PC-3 (cell line): ENCODE data around the gene CLIP3. TPM values are rescaled to one million over a fixed set of nuclear protein-coding genes. Genes with fewer than 3 reads are reported as not detected.

ENCODE experiments used
- ATAC-seq: fragments of 200-7000 bp; cut with Tn5 transposase; 2 replicates; pipeline ENCODE4 v1.9.1; 2020; ENCODE audit warnings: mild to moderate bottlenecking, moderate library complexity
- BruUV-seq: library from RNA; stranded (reverse); fragments of 400-500 nt; replicated peaks from 2 replicates; lab custom pipeline; 2021; lab: Mats Ljungman, UMichigan
- CTCF ChIA-PET: fragments of 300-600 bp; sonication (Branson Sonifier 250); formaldehyde crosslinking; loops from one replicate; lab custom pipeline; 2022; ENCODE audit warnings: antibody characterized with exemption; lab: Charles Lee
- POLR2A ChIA-PET: fragments of 300-600 bp; sonication (Branson Sonifier 250); formaldehyde crosslinking; loops from one replicate; lab custom pipeline; 2022; ENCODE audit warnings: antibody characterized with exemption; ENCODE audit not compliant: unreplicated experiment; lab: Charles Lee
- DNase-seq: peaks from one replicate; pipeline ENCODE4 v3.0.0-alpha.2; 2015
- H2AFZ ChIP-seq: fragments of 300-600 bp; sonication (generic); 2 replicates; pipeline ENCODE4 v1.6.0; 2016; ENCODE audit warnings: antibody characterized with exemption, low read length
- H3F3A ChIP-seq: fragments of 300-600 bp; sonication (generic); one replicate; pipeline ENCODE4 v1.6.0; 2017; ENCODE audit warnings: antibody characterized with exemption, low read length, control low read depth, mild to moderate bottlenecking; ENCODE audit not compliant: unreplicated experiment
- H3K27ac ChIP-seq: fragments of 300-600 bp; sonication (generic); 2 replicates; pipeline ENCODE4 v1.5.1; 2016; ENCODE audit warnings: mild to moderate bottlenecking, low read length
- H3K27me3 ChIP-seq: fragments of 300-600 bp; sonication (generic); 2 replicates; pipeline ENCODE4 v1.6.1; 2016; ENCODE audit warnings: low read length, mixed read lengths
- H3K36me3 ChIP-seq: fragments of 300-600 bp; sonication (generic); 2 replicates; pipeline ENCODE4 v1.6.1; 2016; ENCODE audit warnings: low read depth, mixed run types, low read length, mixed read lengths
- H3K4me1 ChIP-seq: fragments of 300-600 bp; sonication (generic); 2 replicates; pipeline ENCODE4 v1.5.1; 2016; ENCODE audit warnings: low read length; ENCODE audit not compliant: insufficient read depth
- H3K4me2 ChIP-seq: fragments of 300-600 bp; sonication (generic); 2 replicates; pipeline ENCODE4 v1.6.0; 2016; ENCODE audit warnings: low read length
- H3K4me3 ChIP-seq: fragments of 300-600 bp; sonication (generic); 2 replicates; pipeline ENCODE4 v1.5.1; 2016; ENCODE audit warnings: mild to moderate bottlenecking, low read length, mixed read lengths
- H3K79me2 ChIP-seq: fragments of 300-600 bp; sonication (generic); 2 replicates; pipeline ENCODE4 v1.6.1; 2017; ENCODE audit warnings: low read length, mixed read lengths
- H3K9ac ChIP-seq: fragments of 300-600 bp; sonication (generic); 2 replicates; pipeline ENCODE4 v1.6.0; 2016; ENCODE audit warnings: mild to moderate bottlenecking, low read length
- H3K9me2 ChIP-seq: fragments of 300-600 bp; sonication (generic); replicated peaks from 2 replicates; pipeline ENCODE4 v1.6.1; 2016; ENCODE audit warnings: mixed run types, low read length, mixed read lengths
- H3K9me3 ChIP-seq: fragments of 300-600 bp; sonication (generic); 2 replicates; pipeline ENCODE4 v1.6.1; 2016; ENCODE audit warnings: low read length, mixed read lengths
- H4K20me1 ChIP-seq: fragments of 300-600 bp; sonication (generic); 2 replicates; pipeline ENCODE4 v1.6.1; 2016; ENCODE audit warnings: low read length, mixed read lengths
- EZH2 ChIP-seq: fragments of 300-600 bp; sonication (generic); IDR thresholded peaks from one replicate; pipeline ENCODE4 v1.6.1; 2017; ENCODE audit warnings: antibody characterized with exemption, mild to moderate bottlenecking, low read length; ENCODE audit not compliant: unreplicated experiment
- EZH2phosphoT487 ChIP-seq: fragments of 300-600 bp; sonication (generic); IDR thresholded peaks from 2 replicates; pipeline ENCODE4 v1.6.1; 2018; ENCODE audit warnings: mild to moderate bottlenecking, antibody characterized with exemption, low read length, borderline replicate concordance
- intact Hi-C: fragments of 100-400 bp; cut with micrococcal nuclease; formaldehyde crosslinking; loops from 2 replicates; pipeline ENCODE4 v1.9.0; 2023
- total RNA-seq: library from RNA; depleted of rRNA; stranded (reverse); fragments of >200 nt; gene quantifications from 2 replicates; pipeline ENCODE4 v1.2.3, GENCODE V29; 2014
- TF ChIP-seq, protein P1 (sequence below): fragments of 300-600 bp; sonication (generic); conservative IDR thresholded peaks from 2 replicates; pipeline ENCODE4 v1.5.1; 2017; ENCODE audit warnings: antibody characterized with exemption, low read depth, mild to moderate bottlenecking, low read length

Gene CLIP3
- total RNA-seq, 1 experiment from 2014 or later, result 0.07 TPM

DNA sequence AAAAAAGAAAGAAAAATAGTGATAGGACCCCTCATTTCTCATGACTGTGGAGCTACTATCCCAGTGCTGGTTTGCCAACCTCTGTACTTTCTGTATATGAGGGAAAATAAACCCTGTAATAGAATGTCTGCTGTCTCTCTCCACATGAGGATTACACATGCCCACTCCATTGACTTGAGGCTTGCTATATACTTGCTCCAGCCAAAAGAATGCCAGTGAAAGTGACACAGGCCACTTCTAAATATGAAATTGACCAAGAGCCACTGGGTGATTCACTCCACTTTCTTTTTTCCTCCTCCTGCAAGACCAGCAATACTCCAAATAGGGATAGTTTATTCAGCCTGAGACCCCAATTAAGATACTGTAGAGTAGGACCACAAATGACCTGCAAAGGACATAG, 15.2 kb upstream of the CLIP3 start:
- Histone ChIP-seq H2AFZ (no peak overlapping the region), H3K9ac (no peak overlapping the region), H3K4me2 (no peak overlapping the region), H3K36me3 (no peaks in the 10 kb centered on the region), H3K4me3 (no peak overlapping the region), H4K20me1 (no peaks in the 10 kb centered on the region), H3K9me2 (no peaks in the 10 kb centered on the region), H3K79me2 (no peaks in the 10 kb centered on the region), H3K27ac (no peak overlapping the region), H3K4me1 (no peaks in the 10 kb centered on the region), H3K27me3 (no peaks in the 10 kb centered on the region), H3K9me3 (no peaks in the 10 kb centered on the region), H3F3A (no peaks in the 10 kb centered on the region)
- intact Hi-C loops, result no loop called here
- CTCF ChIA-PET, result no interaction called here
- POLR2A ChIA-PET, result no interaction called here
- ATAC-seq (no peak), DNase-seq (no peak)
- no TSS peak for BruUV-seq
- TF ChIP-seq, protein P1, sequence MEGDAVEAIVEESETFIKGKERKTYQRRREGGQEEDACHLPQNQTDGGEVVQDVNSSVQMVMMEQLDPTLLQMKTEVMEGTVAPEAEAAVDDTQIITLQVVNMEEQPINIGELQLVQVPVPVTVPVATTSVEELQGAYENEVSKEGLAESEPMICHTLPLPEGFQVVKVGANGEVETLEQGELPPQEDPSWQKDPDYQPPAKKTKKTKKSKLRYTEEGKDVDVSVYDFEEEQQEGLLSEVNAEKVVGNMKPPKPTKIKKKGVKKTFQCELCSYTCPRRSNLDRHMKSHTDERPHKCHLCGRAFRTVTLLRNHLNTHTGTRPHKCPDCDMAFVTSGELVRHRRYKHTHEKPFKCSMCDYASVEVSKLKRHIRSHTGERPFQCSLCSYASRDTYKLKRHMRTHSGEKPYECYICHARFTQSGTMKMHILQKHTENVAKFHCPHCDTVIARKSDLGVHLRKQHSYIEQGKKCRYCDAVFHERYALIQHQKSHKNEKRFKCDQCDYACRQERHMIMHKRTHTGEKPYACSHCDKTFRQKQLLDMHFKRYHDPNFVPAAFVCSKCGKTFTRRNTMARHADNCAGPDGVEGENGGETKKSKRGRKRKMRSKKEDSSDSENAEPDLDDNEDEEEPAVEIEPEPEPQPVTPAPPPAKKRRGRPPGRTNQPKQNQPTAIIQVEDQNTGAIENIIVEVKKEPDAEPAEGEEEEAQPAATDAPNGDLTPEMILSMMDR, result no peak
- TF ChIP-seq EZH2phosphoT487, result no peak

DNA sequence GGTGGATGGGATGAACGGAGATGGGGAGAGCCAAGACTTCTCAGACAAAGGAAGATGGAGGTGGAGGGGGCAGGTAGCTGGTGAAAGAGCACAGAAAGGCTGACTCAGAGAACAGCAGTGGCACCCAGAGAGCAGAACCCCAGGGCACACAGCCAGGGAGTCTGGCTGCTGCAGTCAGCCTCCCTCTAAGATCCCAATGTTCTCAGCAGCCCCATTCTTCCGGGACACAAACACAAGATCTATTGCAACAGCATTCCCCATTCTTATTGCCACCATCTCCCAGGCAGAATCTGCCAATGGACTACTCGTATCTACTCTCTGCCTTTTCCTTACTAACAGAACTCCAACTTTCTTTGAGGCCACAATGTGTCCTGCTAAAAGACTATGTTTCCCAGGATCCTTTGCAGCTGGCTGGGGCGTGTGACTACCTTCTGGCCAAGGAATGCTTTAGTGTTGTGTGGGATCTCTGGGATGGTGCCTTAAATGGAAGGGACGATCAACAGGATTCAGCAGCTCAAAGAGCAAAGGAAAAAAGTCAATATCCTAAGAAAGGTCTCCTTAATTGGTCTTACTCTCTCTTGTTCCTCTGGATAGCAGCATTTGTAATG, 13.9 kb upstream of the CLIP3 start:
- Histone ChIP-seq H3K27ac (no peak overlapping the region), H3K9me3 (no peaks in the 10 kb centered on the region), H2AFZ (no peak overlapping the region), H3K4me2 (no peak overlapping the region), H3K4me3 (no peak overlapping the region), H3K27me3 (no peaks in the 10 kb centered on the region), H3K79me2 (no peaks in the 10 kb centered on the region), H4K20me1 (no peaks in the 10 kb centered on the region), H3K36me3 (no peaks in the 10 kb centered on the region), H3K9me2 (no peaks in the 10 kb centered on the region), H3K4me1 (no peaks in the 10 kb centered on the region), H3K9ac (no peak overlapping the region), H3F3A (no peaks in the 10 kb centered on the region)
- no peak for DNase-seq
- POLR2A ChIA-PET, result no interaction called here
- intact Hi-C loops, result no loop called here
- CTCF ChIA-PET, result no interaction called here
- TF ChIP-seq EZH2phosphoT487 (no peak), EZH2 (no peak)
- TF ChIP-seq, protein P1, result no peak
- ATAC-seq, result no peak
- BruUV-seq, result no TSS peak

DNA sequence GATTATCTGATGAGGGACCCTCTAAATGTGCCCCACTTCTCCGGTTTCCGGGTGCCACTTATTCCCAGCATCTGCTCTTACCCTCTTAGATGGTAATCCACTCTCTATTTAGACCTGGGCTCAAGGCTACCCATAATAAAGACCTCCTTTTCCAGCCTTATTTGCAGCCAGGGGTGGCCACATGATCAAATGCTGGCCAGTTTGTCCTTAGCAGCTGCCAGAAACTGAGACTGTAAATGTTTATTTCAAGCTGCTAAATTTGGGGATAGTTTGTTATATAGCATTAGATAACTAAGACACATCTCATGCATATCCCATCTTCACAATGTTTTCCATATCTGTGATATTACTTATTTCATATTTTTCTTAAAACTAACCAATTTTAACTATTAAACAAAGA, 11.3 kb upstream of the CLIP3 start:
- no TSS peak for BruUV-seq
- Histone ChIP-seq H2AFZ (no peak overlapping the region), H3K4me3 (no peak overlapping the region), H4K20me1 (no peaks in the 10 kb centered on the region), H3F3A (no peaks in the 10 kb centered on the region), H3K9me3 (no peaks in the 10 kb centered on the region), H3K4me2 (no peak overlapping the region), H3K27ac (no peak overlapping the region), H3K79me2 (no peaks in the 10 kb centered on the region), H3K36me3 (no peaks in the 10 kb centered on the region), H3K9ac (no peak overlapping the region), H3K27me3 (no peaks in the 10 kb centered on the region), H3K4me1 (no peaks in the 10 kb centered on the region), H3K9me2 (no peaks in the 10 kb centered on the region)
- ChIA-PET POLR2A (no interaction called here), CTCF (no interaction called here)
- DNase-seq (no peak), ATAC-seq (no peak)
- TF ChIP-seq EZH2phosphoT487 (no peak), EZH2 (no peak)
- TF ChIP-seq, protein P1, result no peak
- intact Hi-C loops, result no loop called here
